HK-2 (cell line): Measurements from ENCODE around the gene SNED1.

ENCODE experiments used
- DNase-seq: peaks from one replicate; pipeline ENCODE4 v3.0.0-alpha.2; 2018; ENCODE audit not compliant: unreplicated experiment

The SNED1 gene

GRCh38 chr2:241067501-241068135 lies 69.2 kb downstream of the SNED1 start:
- DNase-seq, result no peak

GRCh38 chr2:241068136-241068941 lies 69.9 kb downstream of the SNED1 start:
- DNase-seq, result no peak

- no peak for DNase-seq
Measured at GRCh38 chr2:241068942-241069810, 70.8 kb downstream of the SNED1 start.

GRCh38 chr2:241069821-241070281 lies 71.4 kb downstream of the SNED1 start:
- no peak for DNase-seq

- DNase-seq, result no peak
Measured at GRCh38 chr2:241070361-241070760, 71.9 kb downstream of the SNED1 start.

GRCh38 chr2:241070811-241071676 lies 72.6 kb downstream of the SNED1 start:
- DNase-seq, result no peak

- no peak for DNase-seq
Measured at GRCh38 chr2:241071677-241072111, 73.3 kb downstream of the SNED1 start.

- DNase-seq, result no peak
Measured at GRCh38 chr2:241072151-241072550, 73.7 kb downstream of the SNED1 start.

- DNase-seq, result no peak
Measured at GRCh38 chr2:241072553-241073165, 74.2 kb downstream of the SNED1 start.

- no peak for DNase-seq
Measured at GRCh38 chr2:241073166-241074064, 75.0 kb downstream of the SNED1 start.

- DNase-seq, result no peak
Measured at GRCh38 chr2:241074065-241074818, 75.8 kb downstream of the SNED1 start.

GRCh38 chr2:241074901-241075540 lies 76.6 kb downstream of the SNED1 start:
- no peak for DNase-seq

- DNase-seq, result no peak
Measured at GRCh38 chr2:241080405-241081189, 82.2 kb downstream of the SNED1 start.

GRCh38 chr2:241081190-241081642 lies 82.8 kb downstream of the SNED1 start:
- no peak for DNase-seq

- no peak for DNase-seq
Measured at GRCh38 chr2:241081643-241082340, 83.4 kb downstream of the SNED1 start.

GRCh38 chr2:241082341-241083090 lies 84.1 kb downstream of the SNED1 start:
- no peak for DNase-seq
